A673 (cell line): ENCODE data around the gene GM2A.

ENCODE experiments used
- EZH2 ChIP-seq: fragments of 200-600 bp; sonication (generic); IDR thresholded peaks from 2 replicates; pipeline ENCODE4 v1.6.1; 2017; ENCODE audit warnings: borderline replicate concordance, low read depth, mild to moderate bottlenecking, mixed read lengths, antibody characterized with exemption, low read length; ENCODE audit not compliant: poor library complexity, severe bottlenecking
- TF ChIP-seq, protein P1 (sequence below): fragments of 300-800, 200-600 bp; sonication (generic); conservative IDR thresholded peaks from 2 replicates; pipeline ENCODE4 v1.5.1; 2017; ENCODE audit warnings: low read depth, mild to moderate bottlenecking, antibody characterized with exemption, low read length, moderate library complexity, mixed read lengths

- TF ChIP-seq, protein P1, sequence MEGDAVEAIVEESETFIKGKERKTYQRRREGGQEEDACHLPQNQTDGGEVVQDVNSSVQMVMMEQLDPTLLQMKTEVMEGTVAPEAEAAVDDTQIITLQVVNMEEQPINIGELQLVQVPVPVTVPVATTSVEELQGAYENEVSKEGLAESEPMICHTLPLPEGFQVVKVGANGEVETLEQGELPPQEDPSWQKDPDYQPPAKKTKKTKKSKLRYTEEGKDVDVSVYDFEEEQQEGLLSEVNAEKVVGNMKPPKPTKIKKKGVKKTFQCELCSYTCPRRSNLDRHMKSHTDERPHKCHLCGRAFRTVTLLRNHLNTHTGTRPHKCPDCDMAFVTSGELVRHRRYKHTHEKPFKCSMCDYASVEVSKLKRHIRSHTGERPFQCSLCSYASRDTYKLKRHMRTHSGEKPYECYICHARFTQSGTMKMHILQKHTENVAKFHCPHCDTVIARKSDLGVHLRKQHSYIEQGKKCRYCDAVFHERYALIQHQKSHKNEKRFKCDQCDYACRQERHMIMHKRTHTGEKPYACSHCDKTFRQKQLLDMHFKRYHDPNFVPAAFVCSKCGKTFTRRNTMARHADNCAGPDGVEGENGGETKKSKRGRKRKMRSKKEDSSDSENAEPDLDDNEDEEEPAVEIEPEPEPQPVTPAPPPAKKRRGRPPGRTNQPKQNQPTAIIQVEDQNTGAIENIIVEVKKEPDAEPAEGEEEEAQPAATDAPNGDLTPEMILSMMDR = no peak
- TF ChIP-seq EZH2 = no peak
Observed at GRCh38 chr5:151262532-151262931, 9.5 kb downstream of the GM2A start.
